Stimulated activated CD8-positive, alpha-beta memory T cell treated with anti-CD3 and anti-CD28 coated beads, Interleukin-4, amount 100 ng/mL, for 48 hours (primary cell): ENCODE data around the gene LMOD2.
"Not testable (repeated sequence)": the region's sequence is repeated elsewhere in the genome, so short reads cannot be mapped to it uniquely, and the experiment has no call there.

Experiments used
- DNase-seq: peaks from one replicate; pipeline ENCODE4 v3.0.0-alpha.2; 2020

LMOD2 gene, protein sequence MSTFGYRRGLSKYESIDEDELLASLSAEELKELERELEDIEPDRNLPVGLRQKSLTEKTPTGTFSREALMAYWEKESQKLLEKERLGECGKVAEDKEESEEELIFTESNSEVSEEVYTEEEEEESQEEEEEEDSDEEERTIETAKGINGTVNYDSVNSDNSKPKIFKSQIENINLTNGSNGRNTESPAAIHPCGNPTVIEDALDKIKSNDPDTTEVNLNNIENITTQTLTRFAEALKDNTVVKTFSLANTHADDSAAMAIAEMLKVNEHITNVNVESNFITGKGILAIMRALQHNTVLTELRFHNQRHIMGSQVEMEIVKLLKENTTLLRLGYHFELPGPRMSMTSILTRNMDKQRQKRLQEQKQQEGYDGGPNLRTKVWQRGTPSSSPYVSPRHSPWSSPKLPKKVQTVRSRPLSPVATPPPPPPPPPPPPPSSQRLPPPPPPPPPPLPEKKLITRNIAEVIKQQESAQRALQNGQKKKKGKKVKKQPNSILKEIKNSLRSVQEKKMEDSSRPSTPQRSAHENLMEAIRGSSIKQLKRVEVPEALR

DNA sequence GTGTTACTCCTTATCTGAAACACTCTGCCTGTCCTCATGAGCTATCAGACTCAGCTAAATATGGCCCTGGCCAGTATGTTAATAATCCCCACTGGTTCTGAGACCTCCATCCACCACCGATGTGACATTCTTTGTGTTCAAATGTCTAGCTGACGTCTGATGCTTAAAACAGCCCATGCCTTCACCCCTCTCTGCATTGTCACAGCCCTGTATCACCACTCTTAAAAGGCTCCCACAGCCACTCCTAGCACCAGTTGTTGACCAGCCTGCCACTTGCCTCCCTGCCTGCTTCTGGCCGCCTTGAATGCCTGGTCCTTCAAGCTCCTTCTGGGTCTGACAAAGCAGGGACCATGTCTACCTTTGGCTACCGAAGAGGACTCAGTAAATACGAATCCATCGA, at the start of gene LMOD2:
Gene LMOD2, plus strand, starts transcription at position 253 of the 400 bp plus-strand sequence. Its CDS starts 98 bp downstream, at position 351.
- no peak for DNase-seq

GRCh38 chr7:123607423-123607975, 48.2 kb upstream of the LMOD2 start:
- no peak for DNase-seq

DNA sequence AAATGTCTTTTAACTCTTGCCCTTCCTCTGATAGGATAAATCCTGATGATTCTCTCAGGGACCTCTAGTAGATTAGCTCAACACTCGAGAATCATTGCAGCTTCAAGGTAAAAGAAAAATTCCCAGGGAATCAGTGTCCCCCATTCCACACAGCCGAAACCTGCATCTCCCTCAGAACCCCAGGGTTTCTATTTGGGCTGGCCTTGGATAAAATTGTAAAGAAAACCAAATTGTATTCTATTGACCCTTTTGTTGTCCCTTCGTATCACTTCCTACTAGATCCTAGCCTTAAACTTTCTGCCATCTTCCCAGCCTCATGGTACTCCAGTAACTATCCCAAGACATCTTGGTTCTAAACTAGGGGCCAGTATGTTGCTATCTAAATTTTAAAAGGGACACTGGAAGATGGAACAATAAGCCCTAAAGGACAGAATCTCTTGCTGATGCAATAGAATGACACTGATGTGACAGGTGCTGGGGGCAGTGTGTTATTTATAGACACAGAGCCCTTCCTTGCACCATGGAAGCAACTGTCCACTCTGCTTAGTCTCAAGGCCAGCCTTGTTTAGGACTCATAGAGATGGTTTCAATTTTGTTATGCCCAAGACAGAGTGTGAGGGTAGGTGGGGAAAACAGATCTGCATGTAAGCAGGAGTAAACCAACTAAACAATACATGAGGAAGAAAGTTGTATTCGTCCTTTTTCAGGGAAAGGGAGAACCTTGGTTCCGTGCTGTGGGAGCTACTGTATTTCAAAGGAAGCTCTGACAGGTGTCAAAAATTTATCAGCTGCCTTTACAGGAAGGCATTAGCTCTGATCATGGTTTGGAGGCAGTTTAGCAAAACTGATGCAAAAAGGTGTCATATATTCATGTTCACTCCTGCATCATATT, 46.4 kb upstream of the LMOD2 start:
- DNase-seq, result no peak

DNA sequence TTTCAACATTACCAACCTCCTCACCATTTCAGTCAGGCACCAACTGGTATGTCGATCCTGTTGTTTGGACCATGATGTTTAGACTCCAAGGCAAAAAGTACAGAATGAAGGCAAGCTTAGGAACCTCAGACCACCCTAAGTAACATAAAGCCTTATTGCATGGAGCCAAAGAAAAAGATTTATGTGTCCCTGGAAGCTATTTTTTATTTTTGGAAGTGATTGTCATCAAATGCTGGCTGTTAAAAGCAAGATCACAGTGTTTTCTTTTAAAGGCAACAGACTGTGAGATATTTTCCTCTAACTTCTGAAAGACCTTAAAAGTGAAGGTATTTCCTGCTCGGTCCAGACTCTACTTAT, 45.8 kb upstream of the LMOD2 start:
- DNase-seq, result no peak

GRCh38 chr7:123612024-123612423, 43.6 kb upstream of the LMOD2 start:
- DNase-seq, result no peak

DNA sequence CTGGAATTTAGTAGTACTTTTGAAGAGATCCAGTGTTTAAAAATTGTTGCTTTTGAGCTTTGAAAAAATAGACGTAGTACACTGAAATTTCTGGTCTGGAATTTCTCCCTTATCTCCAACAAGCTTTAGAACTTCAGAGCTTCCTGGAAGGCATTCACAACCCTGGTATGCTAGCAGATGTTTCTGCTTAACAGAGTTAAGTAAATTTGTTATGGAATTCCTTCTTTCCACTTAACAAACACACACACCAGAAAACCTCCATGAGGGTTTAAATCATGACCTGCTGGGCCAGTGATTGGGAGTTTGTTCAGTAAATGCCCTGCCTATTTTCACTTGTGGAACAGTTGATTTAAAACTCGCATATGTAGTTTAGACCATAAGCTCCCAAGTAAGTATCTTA, 40.3 kb upstream of the LMOD2 start:
- DNase-seq, result no peak

GRCh38 chr7:123616223-123616622, 39.4 kb upstream of the LMOD2 start:
- no peak for DNase-seq

GRCh38 chr7:123621707-123622106, 34.0 kb upstream of the LMOD2 start:
- no peak for DNase-seq

GRCh38 chr7:123622660-123623386, 32.8 kb upstream of the LMOD2 start:
- no peak for DNase-seq

DNA sequence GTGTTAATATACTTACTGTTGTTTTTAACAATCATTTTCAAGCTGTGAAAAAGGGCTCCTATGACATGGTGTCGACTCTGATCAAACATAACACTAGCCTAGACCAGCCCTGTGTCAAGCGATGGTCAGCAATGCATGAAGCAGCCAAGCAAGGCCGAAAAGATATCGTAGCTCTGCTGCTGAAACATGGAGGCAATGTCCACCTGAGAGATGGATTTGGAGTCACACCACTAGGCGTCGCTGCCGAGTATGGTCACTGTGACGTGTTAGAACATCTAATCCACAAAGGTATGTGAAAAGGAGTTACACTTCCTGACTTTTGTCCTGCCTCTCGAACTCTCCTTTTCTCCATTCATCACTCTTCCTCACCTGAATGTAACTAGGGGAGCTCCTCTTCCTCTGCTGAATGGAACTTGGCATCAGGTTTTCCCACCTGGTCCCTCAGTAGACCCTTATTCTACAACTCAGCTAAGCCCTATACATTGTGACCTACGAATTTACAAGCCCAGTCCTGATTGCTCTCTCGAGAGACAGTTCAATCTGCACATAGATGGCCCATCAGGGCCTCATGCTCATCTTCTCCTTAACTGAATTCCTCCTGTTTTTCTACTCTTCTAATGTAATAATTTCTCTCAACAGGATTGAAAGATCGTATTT, 31.0 kb upstream of the LMOD2 start:
- DNase-seq, result peak; percentile 86

DNA sequence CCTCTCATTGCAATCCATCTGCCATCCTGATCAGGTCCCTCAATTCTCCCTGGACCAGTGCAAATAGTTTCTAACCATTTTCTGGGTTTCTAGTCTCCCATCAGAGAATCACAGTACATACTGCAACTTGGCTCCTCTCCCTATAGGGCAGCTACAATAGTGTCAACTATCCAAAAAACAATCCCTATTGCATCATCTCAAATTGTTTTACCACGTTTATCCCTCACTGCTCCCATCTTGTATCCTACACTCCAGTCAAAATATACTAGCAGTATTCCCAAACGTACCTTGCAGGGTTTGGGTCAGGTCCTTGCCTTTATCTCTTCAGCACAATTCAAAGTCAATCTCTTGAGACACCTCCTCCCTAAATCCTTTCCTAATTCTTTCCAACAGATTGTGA, 30.4 kb upstream of the LMOD2 start:
- no peak for DNase-seq

DNA sequence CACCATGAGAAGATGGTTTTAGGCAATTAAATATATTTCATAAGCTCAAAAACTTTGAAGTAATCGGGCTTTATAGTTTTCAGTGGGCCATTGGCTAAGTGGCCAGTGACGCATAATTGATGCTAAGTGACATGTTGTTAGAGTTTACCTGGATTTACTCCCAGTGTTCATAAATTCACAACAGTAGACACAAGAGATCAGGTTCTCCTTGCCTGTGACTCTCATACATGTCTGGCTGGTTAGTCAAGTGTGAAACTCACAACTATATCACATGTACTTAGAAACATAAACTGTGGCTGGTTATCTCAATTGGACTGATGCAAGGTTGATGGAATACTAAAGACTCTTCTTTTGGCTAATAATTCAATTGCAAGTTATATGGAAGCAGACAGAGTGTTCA, 27.8 kb upstream of the LMOD2 start:
- DNase-seq, result no peak

GRCh38 chr7:123628829-123629228, 26.8 kb upstream of the LMOD2 start:
- no peak for DNase-seq

DNA sequence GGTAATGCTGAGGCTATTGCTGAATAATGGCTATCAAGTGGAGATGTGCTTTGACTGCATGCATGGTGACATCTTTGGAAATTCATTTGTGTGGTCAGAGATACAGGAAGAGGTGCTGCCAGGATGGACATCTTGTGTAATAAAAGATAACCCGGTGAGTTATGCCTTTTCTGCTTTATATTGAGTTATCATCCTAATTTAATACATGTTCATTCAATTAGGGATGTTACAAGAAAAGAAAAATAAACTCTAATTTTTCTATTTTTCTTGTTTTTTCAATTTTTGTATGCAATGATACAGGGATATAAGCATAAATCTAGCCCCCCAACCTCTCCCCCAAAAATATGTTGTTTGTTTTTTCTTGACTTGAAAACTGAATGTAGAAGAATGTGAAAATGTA, 26.4 kb upstream of the LMOD2 start:
- DNase-seq, result no peak

DNA sequence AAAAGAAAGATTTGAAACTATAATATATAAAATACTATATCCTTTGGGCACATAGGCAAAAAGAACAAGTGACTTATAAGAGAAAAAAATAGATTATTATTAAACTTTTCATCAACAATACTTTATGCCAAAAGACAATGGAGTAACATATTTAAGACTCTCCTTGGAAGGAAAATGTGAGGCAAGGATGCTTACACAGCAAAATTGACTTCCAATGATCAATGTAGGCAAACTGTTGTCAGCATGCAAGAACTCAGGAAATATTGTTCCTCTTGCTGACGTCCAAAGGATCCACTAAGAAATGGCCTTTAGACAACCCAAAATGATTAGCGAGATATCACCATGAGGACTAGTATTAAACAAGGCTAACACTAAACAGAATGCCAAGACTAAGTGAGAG, 22.9 kb upstream of the LMOD2 start:
- DNase-seq, result no peak

DNA sequence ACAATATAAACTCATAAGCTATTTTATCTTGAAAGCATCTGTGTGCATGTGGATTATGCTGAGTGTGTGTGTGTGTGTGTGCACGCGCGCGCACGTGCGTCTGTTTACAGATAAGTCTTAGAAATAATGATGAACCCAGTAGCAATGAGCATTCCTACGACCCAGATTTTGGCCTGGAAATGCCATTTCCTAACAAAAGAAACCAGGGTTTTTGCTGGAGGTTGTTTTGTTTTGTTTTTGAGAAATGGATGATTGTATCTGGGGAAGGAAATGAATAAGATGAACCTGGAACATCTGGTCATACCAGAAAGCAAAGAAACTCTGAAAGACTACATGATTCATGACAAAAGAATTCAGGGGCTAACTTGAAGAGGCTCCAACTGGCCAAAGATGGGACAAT, 22.1 kb upstream of the LMOD2 start:
- no peak for DNase-seq

- not testable (repeated sequence) for DNase-seq
Measured at GRCh38 chr7:123634011-123634573, 21.6 kb upstream of the LMOD2 start.

DNA sequence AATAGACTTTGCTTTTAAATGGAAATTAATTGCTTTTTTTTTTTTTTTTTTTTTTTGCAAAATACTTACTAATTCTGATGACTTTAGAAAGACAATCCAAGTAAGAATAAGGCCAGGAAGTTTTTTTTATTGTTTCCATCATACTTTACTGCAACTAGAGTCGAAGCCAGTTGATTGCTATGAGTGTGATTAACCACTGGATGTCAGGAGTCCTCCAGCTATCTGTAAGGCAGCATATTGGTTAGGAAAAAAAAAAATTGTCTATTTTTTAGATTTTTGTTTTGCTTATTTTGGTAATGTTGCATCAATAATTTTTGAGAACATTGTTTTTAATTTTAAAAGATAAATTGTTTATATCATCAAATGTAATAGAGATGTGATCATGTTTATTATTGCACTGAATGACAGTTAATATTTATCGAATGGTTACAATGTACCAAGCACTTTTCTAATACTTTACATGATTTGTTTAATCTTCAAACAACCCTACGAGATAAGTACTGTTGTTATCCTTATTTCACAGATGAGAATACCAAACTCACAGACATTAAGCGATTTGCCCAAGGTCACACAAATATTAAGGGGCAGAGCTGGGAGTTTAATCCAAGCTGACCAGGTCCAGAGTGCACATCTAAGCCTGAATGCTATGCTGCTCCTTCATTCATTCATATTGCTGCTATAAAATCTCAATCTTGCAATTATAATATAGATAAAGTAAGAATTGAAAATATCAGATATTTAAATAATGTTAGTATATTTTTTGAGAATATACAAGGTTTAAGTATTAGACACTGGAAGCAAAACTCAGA, 19.9 kb upstream of the LMOD2 start:
- no peak for DNase-seq

DNA sequence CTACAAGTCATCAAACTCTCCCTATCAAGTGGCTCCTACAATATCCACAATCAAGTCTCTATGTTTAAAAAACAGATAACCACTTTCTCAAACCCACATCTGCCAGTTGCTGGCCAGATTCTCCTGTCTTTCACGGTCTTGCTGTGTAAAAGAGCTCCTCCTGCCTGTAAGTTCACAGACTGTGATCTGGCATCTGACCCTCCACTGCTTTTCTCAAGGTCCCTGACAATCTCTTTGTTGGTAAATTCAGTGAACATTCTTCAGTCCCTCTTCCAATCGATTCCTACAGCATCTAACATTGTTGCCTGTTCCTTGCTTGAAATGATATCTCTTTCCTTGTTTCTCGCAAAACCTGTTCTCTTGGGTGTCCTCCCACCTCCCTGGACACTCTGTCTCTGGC, 18.5 kb upstream of the LMOD2 start:
- DNase-seq, result no peak

GRCh38 chr7:123637878-123638277, 17.8 kb upstream of the LMOD2 start:
- no peak for DNase-seq

GRCh38 chr7:123639631-123640030, 16.0 kb upstream of the LMOD2 start:
- DNase-seq, result no peak
